HepG2 (cell line): ENCODE results near the gene KAZN. TPM values are rescaled to one million over a fixed set of nuclear protein-coding genes. Genes with fewer than 3 reads are reported as not detected.

Source experiments
- ATAC-seq: fragments of 200-7000 bp; cut with Tn5 transposase; 3 replicates; pipeline ENCODE4 v1.9.1; 2020; ENCODE audit warnings: mild to moderate bottlenecking, moderate library complexity
- BruUV-seq: library from RNA; stranded (reverse); fragments of 400-500 nt; replicated peaks from 2 replicates; lab custom pipeline; 2021; lab: Mats Ljungman, UMichigan
- CTCF ChIA-PET: fragments of 300-600 bp; formaldehyde crosslinking; extraction: SDS; loops from one replicate; lab custom pipeline; 2021; ENCODE audit warnings: low total read pairs, inconsistent platforms, low intra/inter-chr PET ratio; lab: Yijun Ruan, JAX
- POLR2A ChIA-PET: fragments of 350-600 bp; sonication (Branson Sonifier 250); formaldehyde crosslinking; loops from one replicate; lab custom pipeline; 2020; ENCODE audit warnings: antibody characterized with exemption, inconsistent platforms; lab: Yijun Ruan, JAX
- DNase-seq: peaks from one replicate; pipeline ENCODE4 v3.0.0-alpha.2; 2015; ENCODE audit warnings: low spot score
- FAIRE-seq: peaks from 3 replicates; lab custom pipeline; 2011; peaks lifted over from hg19 to GRCh38; lab: Jason Lieb, UNC
- H2AFZ ChIP-seq: one replicate; pipeline ENCODE4 v1.6.1; 2011; ENCODE audit warnings: low read length, inconsistent platforms
- H3K27ac ChIP-seq: fragments of 300-600 bp; 3 replicates; pipeline ENCODE4 v1.8.0; 2011; ENCODE audit warnings: mixed run types, mild to moderate bottlenecking, mixed read lengths, low read length, inconsistent platforms; ENCODE audit not compliant: insufficient read depth; ENCODE audit errors: extremely low read length
- H3K27me3 ChIP-seq, 2 experiments: fragments of 200-600 bp in 1 of 2; 2 replicates in 1 of 2; 3 replicates in 1 of 2; pipeline versions ENCODE4 v1.6.0 to v1.8.0; 2011; ENCODE audit warnings: low read length in 2 of 2, mild to moderate bottlenecking in 2 of 2, moderate library complexity in 2 of 2, inconsistent platforms in 1 of 2; ENCODE audit not compliant: insufficient read depth in 2 of 2, control insufficient read depth in 1 of 2
- H3K36me3 ChIP-seq, 2 experiments: fragments of 200-600 bp in 1 of 2; replicated peaks in 1 of 2; 2 replicates in 1 of 2; 3 replicates in 1 of 2; pipeline versions ENCODE4 v1.5.1 to v1.8.0; 2011; ENCODE audit warnings: low read length in 2 of 2, inconsistent platforms in 1 of 2; ENCODE audit not compliant: insufficient read depth in 2 of 2, control insufficient read depth in 1 of 2
- H3K4me1 ChIP-seq: 2 replicates; pipeline ENCODE4 v1.5.1; 2012; ENCODE audit warnings: low read length, inconsistent platforms; ENCODE audit not compliant: insufficient read depth
- H3K4me2 ChIP-seq: 2 replicates; pipeline ENCODE4 v1.6.0; 2011; ENCODE audit warnings: low read depth, low read length, inconsistent platforms
- H3K4me3 ChIP-seq, 3 experiments: fragments of 200-600 bp in 1 of 3; sonication (generic), shearing (Covaris generic) in 1 of 3; replicated peaks in 1 of 3; 2 replicates each; pipeline ENCODE4 v1.5.1; 2011 to 2016; ENCODE audit warnings: low read length in 3 of 3, inconsistent platforms in 2 of 3, low read depth in 2 of 3, mild to moderate bottlenecking in 2 of 3, control low read depth in 1 of 3, mixed read lengths in 1 of 3; ENCODE audit not compliant: insufficient read depth in 1 of 3
- H3K79me2 ChIP-seq: one replicate; pipeline ENCODE4 v1.6.1; 2011; ENCODE audit warnings: low read length, inconsistent platforms; ENCODE audit not compliant: insufficient read depth
- H3K9ac ChIP-seq: 2 replicates; pipeline ENCODE4 v1.6.0; 2011; ENCODE audit warnings: mild to moderate bottlenecking, low read depth, low read length, inconsistent platforms; ENCODE audit not compliant: insufficient read depth
- H3K9me3 ChIP-seq: 2 replicates; pipeline ENCODE4 v1.5.1; 2012; ENCODE audit warnings: mild to moderate bottlenecking, low read length
- H4K20me1 ChIP-seq: 2 replicates; pipeline ENCODE4 v1.6.0; 2011; ENCODE audit warnings: inconsistent platforms, mild to moderate bottlenecking, low read length, moderate library complexity; ENCODE audit not compliant: insufficient read depth
- HMGA1 ChIP-seq: sonication (generic); formaldehyde crosslinking; conservative IDR thresholded peaks from 2 replicates; pipeline ENCODE4 v1.4.0; 2020; ENCODE audit warnings: missing genetic modification reagents
- NFIC ChIP-seq: IDR thresholded peaks from 2 replicates; pipeline ENCODE4 v1.6.1; 2012; ENCODE audit warnings: mild to moderate bottlenecking, low read length, inconsistent platforms
- PRMT3 ChIP-seq: sonication (generic); formaldehyde crosslinking; IDR thresholded peaks from 2 replicates; pipeline ENCODE4 v1.8.1; 2022; ENCODE audit warnings: low read depth, mild to moderate bottlenecking, moderate library complexity, missing genetic modification reagents, borderline replicate concordance
- RFX3 ChIP-seq: IDR thresholded peaks from 2 replicates; pipeline ENCODE4 v1.6.1; 2016; ENCODE audit warnings: missing biosample characterization, missing genetic modification reagents
- TCF7L2 ChIP-seq: IDR thresholded peaks from 2 replicates; pipeline ENCODE4 v1.6.1; 2011; ENCODE audit warnings: mild to moderate bottlenecking, low read depth, low read length, moderate library complexity
- ZMAT3 ChIP-seq: sonication (generic); formaldehyde crosslinking; conservative IDR thresholded peaks from 2 replicates; pipeline ENCODE4 v1.7.0; 2021; ENCODE audit warnings: missing genetic modification reagents
- ZNF749 ChIP-seq: sonication (generic); formaldehyde crosslinking; IDR thresholded peaks from 2 replicates; pipeline ENCODE4 v1.8.0; 2022; ENCODE audit warnings: mild to moderate bottlenecking, missing genetic modification reagents, moderate library complexity, borderline replicate concordance
- ZNF768 ChIP-seq: sonication (generic); formaldehyde crosslinking; IDR thresholded peaks from 2 replicates; pipeline ENCODE4 v1.4.0; 2020; ENCODE audit warnings: missing genetic modification reagents
- WGBS: methylation state at CpG from one replicate; pipeline ENCODE4 v1.1.6; 2017; ENCODE audit warnings: low lambda C conversion rate; 5-methylcytosine and 5-hydroxymethylcytosine counted together
- in situ Hi-C: cut with HindIII; loops from 2 replicates; pipeline ENCODE4 v1.10.0; 2017; ENCODE audit warnings: low pct_unique_long_range_greater_than_20kb; ENCODE audit not compliant: extremely low pct_ligation_motif_present
- intact Hi-C: fragments of 100-400 bp; cut with micrococcal nuclease; formaldehyde crosslinking; loops from one replicate; pipeline ENCODE4 v1.10.0; 2022; ENCODE audit not compliant: unreplicated experiment
- polyA plus RNA-seq, 8 experiments: library from polyadenylated mRNA; depleted of rRNA in 3 of 8; stranded (reverse) in 7 of 8; unstranded in 1 of 8; fragments of >200 nt; fragmentation: Illumina TruSeq in 4 of 8; extraction: Trizol in 4 of 8; gene quantifications; 2 replicates each; pipeline versions ENCODE4 v1.2.1 to v1.2.3, GENCODE V29; 2011 to 2016; ENCODE audit warnings: low read depth in 4 of 8, missing spikeins in 1 of 8, mixed read lengths in 1 of 8; ENCODE audit not compliant: insufficient read depth in 1 of 8
- total RNA-seq, 5 experiments: library from RNA; depleted of rRNA; stranded (reverse); fragments of >200 nt; fragmentation: Illumina TruSeq; extraction: Trizol; gene quantifications; 2 replicates each; pipeline ENCODE4 v1.2.3, GENCODE V29; 2016; ENCODE audit warnings: low read depth in 1 of 5
- TF ChIP-seq, protein P1 (sequence below): sonication (generic); formaldehyde crosslinking; IDR thresholded peaks from 2 replicates; pipeline ENCODE4 v1.4.0; 2020; ENCODE audit warnings: missing genetic modification reagents
- TF ChIP-seq, protein P2 (sequence below): sonication (generic); formaldehyde crosslinking; IDR thresholded peaks from 2 replicates; pipeline ENCODE4 v1.4.0; 2020; ENCODE audit warnings: mild to moderate bottlenecking, missing genetic modification reagents
- TF ChIP-seq, protein P3 (sequence below): sonication (generic); formaldehyde crosslinking; IDR thresholded peaks from 2 replicates; pipeline ENCODE4 v1.8.1; 2023; ENCODE audit warnings: mild to moderate bottlenecking, missing genetic modification reagents
- TF ChIP-seq, protein P4 (sequence below): sonication (generic); formaldehyde crosslinking; IDR thresholded peaks from 2 replicates; pipeline ENCODE4 v1.5.0; 2020; ENCODE audit warnings: mild to moderate bottlenecking, missing genetic modification reagents

Gene KAZN
- total and polyA plus RNA-seq, 2 of the 13 experiments (the other 11 are each of a cell fraction or from before 2014, with no cell fraction given) = 10.4 to 13.5 TPM

GRCh38 chr1:14928412-14928811, 329.9 kb downstream of the KAZN start:
- no TSS peak for BruUV-seq
- H3K27me3 ChIP-seq = no peaks in the 10 kb centered on the region
- in situ Hi-C loops = no loop called here
- no peak overlapping the region for H3K9ac ChIP-seq
- no peak overlapping the region for H3K4me2 ChIP-seq
- no peaks in the 10 kb centered on the region for H3K9me3 ChIP-seq
- no peak overlapping the region for H3K4me3 ChIP-seq
- DNase-seq = no peak
- peaks cover 2 to 26% of the 10 kb centered on the region in 2 experiments; a peak in 4 of 5 replicates for H3K36me3 ChIP-seq
- H3K4me1 ChIP-seq = peaks cover 68% of the 10 kb centered on the region
- FAIRE-seq = no peak
- POLR2A ChIA-PET = no interaction called here
- H3K27ac ChIP-seq = no peak overlapping the region
- no peak for ATAC-seq
- 0 out of 2 replicates have a peak, but pooled peaks cover 5% of the 10 kb centered on the region for H4K20me1 ChIP-seq
- H3K79me2 ChIP-seq = peaks cover 83% of the 10 kb centered on the region
- TF ChIP-seq RFX3 (CRISPR knock-in tag) = no peak
- TF ChIP-seq, protein P1, sequence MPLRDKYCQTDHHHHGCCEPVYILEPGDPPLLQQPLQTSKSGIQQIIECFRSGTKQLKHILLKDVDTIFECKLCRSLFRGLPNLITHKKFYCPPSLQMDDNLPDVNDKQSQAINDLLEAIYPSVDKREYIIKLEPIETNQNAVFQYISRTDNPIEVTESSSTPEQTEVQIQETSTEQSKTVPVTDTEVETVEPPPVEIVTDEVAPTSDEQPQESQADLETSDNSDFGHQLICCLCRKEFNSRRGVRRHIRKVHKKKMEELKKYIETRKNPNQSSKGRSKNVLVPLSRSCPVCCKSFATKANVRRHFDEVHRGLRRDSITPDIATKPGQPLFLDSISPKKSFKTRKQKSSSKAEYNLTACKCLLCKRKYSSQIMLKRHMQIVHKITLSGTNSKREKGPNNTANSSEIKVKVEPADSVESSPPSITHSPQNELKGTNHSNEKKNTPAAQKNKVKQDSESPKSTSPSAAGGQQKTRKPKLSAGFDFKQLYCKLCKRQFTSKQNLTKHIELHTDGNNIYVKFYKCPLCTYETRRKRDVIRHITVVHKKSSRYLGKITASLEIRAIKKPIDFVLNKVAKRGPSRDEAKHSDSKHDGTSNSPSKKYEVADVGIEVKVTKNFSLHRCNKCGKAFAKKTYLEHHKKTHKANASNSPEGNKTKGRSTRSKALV (CRISPR knock-in tag) = no peak
- TF ChIP-seq, protein P2, sequence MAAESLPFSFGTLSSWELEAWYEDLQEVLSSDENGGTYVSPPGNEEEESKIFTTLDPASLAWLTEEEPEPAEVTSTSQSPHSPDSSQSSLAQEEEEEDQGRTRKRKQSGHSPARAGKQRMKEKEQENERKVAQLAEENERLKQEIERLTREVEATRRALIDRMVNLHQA = no peak
- no peak for TF ChIP-seq ZNF749 (CRISPR knock-in tag)
- TF ChIP-seq ZNF768 (CRISPR knock-in tag) = no peak
- no peak for TF ChIP-seq PRMT3 (CRISPR knock-in tag)
- TF ChIP-seq, protein P3, sequence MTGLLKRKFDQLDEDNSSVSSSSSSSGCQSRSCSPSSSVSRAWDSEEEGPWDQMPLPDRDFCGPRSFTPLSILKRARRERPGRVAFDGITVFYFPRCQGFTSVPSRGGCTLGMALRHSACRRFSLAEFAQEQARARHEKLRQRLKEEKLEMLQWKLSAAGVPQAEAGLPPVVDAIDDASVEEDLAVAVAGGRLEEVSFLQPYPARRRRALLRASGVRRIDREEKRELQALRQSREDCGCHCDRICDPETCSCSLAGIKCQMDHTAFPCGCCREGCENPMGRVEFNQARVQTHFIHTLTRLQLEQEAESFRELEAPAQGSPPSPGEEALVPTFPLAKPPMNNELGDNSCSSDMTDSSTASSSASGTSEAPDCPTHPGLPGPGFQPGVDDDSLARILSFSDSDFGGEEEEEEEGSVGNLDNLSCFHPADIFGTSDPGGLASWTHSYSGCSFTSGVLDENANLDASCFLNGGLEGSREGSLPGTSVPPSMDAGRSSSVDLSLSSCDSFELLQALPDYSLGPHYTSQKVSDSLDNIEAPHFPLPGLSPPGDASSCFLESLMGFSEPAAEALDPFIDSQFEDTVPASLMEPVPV = no peak
- TF ChIP-seq HMGA1 (CRISPR knock-in tag) = no peak
- no peak for TF ChIP-seq TCF7L2
- TF ChIP-seq, protein P4, sequence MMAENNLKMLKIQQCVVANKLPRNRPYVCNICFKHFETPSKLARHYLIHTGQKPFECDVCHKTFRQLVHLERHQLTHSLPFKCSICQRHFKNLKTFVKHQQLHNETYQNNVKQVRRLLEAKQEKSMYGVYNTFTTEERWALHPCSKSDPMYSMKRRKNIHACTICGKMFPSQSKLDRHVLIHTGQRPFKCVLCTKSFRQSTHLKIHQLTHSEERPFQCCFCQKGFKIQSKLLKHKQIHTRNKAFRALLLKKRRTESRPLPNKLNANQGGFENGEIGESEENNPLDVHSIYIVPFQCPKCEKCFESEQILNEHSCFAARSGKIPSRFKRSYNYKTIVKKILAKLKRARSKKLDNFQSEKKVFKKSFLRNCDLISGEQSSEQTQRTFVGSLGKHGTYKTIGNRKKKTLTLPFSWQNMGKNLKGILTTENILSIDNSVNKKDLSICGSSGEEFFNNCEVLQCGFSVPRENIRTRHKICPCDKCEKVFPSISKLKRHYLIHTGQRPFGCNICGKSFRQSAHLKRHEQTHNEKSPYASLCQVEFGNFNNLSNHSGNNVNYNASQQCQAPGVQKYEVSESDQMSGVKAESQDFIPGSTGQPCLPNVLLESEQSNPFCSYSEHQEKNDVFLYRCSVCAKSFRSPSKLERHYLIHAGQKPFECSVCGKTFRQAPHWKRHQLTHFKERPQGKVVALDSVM (CRISPR knock-in tag) = no peak
- TF ChIP-seq ZMAT3 (CRISPR knock-in tag) = no peak
- no peak for TF ChIP-seq NFIC
- TF ChIP-seq, all 625 proteins: peak for 0
- CTCF ChIA-PET = no interaction called here
- H2AFZ ChIP-seq = no peak overlapping the region
- intact Hi-C loops = no loop called here
- WGBS = 94% methylated on average over 7 of the region's 7 CpGs
